ENCODE measurements around the gene KCNH1. TPM values are rescaled to one million over a fixed set of nuclear protein-coding genes. Genes with fewer than 3 reads are reported as not detected.

The KCNH1 gene
- total and polyA plus RNA-seq, 2 experiments from 2014 or later = 0.28 TPM; not detected in 1

GRCh38 chr1:210758761-210759160 lies 375.2 kb downstream of the KCNH1 start:
- H3K27ac Mint-ChIP-seq = no peak overlapping the region
- DNase-seq (ENCODE audit: low spot score) = no peak
- no peak overlapping the region for H2AFZ ChIP-seq

More at GRCh38 chr1:210758761-210759160, 375.2 kb downstream of the KCNH1 start:
- H3K36me3 ChIP-seq (ENCODE audit: insufficient read depth) = no peaks in the 10 kb centered on the region
- H3K9me3 Mint-ChIP-seq = peaks cover 8% of the 10 kb centered on the region; the same call in 2 of the 3 replicates
- H4K20me1 ChIP-seq (replicated peaks; ENCODE audit: insufficient read depth) = no peaks in the 10 kb centered on the region
- 0 out of 2 replicates have a peak, but pooled peaks cover 2% of the 10 kb centered on the region for H3K9me2 ChIP-seq (ENCODE audit: insufficient read depth)
- H3K4me2 ChIP-seq = no peak overlapping the region
- no peaks in the 10 kb centered on the region for H3K79me2 ChIP-seq (replicated peaks; ENCODE audit: insufficient read depth)
- peaks cover 3% of the 10 kb centered on the region for H3K27me3 Mint-ChIP-seq (ENCODE audit: insufficient read depth, low read depth, poor library complexity)
- H3K27me3 ChIP-seq (ENCODE audit: insufficient read depth) = no peaks in the 10 kb centered on the region
- H3K4me3 Mint-ChIP-seq = no peak overlapping the region
- H3K4me1 Mint-ChIP-seq = peaks cover 26% of the 10 kb centered on the region
- H3K4me1 ChIP-seq (ENCODE audit: insufficient read depth) = peaks cover 4% of the 10 kb centered on the region; the same call in 1 of the 2 replicates
- no peak overlapping the region for H3K4me3 ChIP-seq
- no peak overlapping the region for H3K27ac ChIP-seq (ENCODE audit: low read depth)
- no peaks in the 10 kb centered on the region for H3F3A ChIP-seq (replicated peaks; ENCODE audit: low read depth)
- H3K36me3 Mint-ChIP-seq (ENCODE audit: low read depth) = no peaks in the 10 kb centered on the region; the same call in 2 of the 3 replicates
- no peak for ATAC-seq
- no peak for TF ChIP-seq EZH2 (IDR thresholded peaks at IDR 0.05; ENCODE audit: low read depth, unreplicated experiment)
- no peak for TF ChIP-seq REST (IDR thresholded peaks at IDR 0.05; ENCODE audit: unreplicated experiment)
- no peak for TF ChIP-seq STAT1 (IDR thresholded peaks at IDR 0.05; ENCODE audit: unreplicated experiment)
- TF ChIP-seq JUNB (IDR thresholded peaks at IDR 0.05; ENCODE audit: unreplicated experiment) = no peak
- no peak for TF ChIP-seq EZH2phosphoT487 (IDR thresholded peaks at IDR 0.05; ENCODE audit: unreplicated experiment)
- TF ChIP-seq ZNF462 (CRISPR knock-in tag; IDR thresholded peaks at IDR 0.05) = no peak
- TF ChIP-seq ETS1 (IDR thresholded peaks at IDR 0.05) = no peak
- TF ChIP-seq NANOG (IDR thresholded peaks at IDR 0.05; ENCODE audit: borderline replicate concordance) = no peak
- no peak for TF ChIP-seq ZNF114 (CRISPR knock-in tag; IDR thresholded peaks at IDR 0.05)
- no peak for TF ChIP-seq CREB1 (CRISPR knock-in tag; IDR thresholded peaks at IDR 0.05; ENCODE audit: low read depth)
- TF ChIP-seq ZNF331 (CRISPR knock-in tag; IDR thresholded peaks at IDR 0.05; ENCODE audit: low read depth) = no peak
- no peak for TF ChIP-seq CTCF (conservative IDR thresholded peaks at IDR 0.05; ENCODE audit: low read depth in 2 of 2)
- no peak for TF ChIP-seq POLR2AphosphoS5 (IDR thresholded peaks at IDR 0.05; ENCODE audit: low read depth)

Data from GM23338 (cell line).